Measurements from ENCODE around the gene NADK2.

NADK2 gene

DNA sequence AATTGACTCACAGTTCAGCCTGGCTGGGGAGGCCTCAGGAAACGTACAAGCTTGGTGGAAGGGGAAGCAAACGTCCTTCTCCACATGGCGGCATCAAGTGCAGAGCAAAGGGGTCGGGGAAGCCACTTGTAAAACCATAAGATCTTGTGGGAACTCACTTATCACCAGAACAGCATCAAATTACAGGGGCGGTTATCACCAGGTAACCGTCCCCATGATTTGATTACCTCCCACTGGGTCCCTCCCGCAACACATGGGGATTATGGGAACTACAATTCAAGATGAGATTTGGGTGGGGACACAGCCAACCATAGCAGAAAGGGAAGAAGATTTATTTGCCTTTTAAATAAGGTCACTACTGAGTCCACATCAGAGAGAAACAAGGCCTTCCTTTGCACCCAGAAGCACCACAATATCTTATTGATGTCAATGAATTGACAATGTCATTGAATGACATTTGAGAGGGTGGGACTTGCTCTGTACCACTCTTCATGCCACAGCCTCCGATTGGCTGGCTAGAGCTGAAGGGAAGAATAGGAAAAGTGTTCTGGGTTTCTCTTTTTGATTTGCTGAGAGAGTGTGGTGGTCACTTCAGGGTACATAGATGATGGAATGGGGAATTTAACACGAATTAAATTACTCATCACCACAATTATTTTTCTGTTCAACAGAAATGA lies 78.8 kb downstream of the NADK2 start:
- no peak for DNase-seq (ENCODE audit: low spot score)

DNA sequence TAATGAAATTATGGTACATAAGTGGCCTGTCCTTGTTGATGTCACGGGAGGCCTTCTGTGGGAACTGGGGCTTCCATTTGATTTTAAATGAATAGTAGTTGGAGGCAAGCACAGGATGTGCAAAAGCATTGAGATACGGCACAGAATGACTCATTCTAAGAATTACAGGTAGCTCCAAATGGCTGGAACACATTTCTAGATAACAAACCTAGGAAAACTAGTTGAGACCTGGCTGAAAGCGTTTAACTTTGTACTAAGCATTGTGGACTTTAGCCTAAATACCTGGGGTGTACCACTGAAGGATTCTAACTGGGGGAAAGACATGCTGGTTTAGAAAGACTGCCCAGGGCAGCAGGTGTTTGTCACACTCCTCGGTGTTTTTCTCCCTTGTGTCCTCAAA lies 80.4 kb downstream of the NADK2 start:
- no peak for DNase-seq (ENCODE audit: low spot score)

DNA sequence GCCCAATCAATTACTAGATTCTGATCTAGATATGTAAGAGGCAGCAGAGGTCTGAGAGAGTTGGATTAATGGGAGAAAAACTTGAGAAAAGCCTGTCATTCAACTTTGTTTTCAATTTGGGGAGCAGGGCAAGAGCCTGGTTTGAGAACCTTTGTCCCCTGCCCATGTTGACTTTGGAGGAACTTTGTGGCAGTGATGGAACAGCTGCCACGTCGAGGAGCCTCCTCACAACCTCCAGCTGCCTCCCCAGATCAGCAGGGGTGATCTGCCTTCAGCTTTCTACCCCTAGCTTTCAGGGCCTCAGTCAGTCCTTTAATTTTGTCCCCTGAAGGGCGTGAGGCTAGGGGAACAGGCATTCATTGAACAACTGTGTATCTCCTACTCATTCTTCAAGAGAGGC lies 81.1 kb downstream of the NADK2 start:
- DNase-seq (ENCODE audit: low spot score): no peak

DNA sequence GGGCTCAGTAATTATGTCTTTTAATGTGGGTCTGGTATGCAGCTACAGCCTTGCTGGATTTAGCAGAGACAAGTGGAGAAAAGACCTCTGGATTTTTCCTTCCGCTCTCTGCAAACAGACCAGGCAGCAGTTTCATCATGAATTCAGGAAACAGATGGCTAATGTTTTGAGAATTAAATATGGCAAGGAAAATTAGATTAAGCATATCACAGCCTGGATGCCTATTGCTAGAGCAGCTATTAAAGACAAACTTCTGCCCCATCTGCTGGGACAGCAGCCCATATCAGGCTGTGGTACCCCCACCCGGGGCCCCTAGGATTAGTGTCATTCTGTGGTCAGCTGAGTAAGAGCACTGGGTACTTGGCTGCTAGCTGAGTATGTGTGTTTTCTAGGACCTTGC lies 83.6 kb downstream of the NADK2 start:
- no peak for DNase-seq (ENCODE audit: low spot score)

DNA sequence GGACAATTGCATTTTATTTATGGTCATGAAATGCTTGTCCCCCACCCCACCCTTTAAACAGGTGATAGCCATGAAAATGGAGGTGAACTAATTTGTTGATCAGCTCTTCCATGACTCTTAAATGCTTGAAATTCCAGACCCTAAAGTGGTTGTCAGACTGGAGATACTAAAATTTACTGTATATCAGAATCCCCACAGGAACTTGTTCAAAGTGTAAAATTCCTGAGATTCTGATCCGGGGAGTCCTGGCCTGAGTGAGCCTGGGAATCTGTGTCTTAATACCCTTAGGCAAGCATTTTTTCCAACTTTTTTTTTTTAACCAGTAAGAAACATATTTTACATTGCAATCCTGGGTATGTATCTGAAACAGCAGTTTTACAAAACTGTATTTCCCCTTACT lies 85.1 kb downstream of the NADK2 start:
- DNase-seq (ENCODE audit: low spot score): no peak

DNA sequence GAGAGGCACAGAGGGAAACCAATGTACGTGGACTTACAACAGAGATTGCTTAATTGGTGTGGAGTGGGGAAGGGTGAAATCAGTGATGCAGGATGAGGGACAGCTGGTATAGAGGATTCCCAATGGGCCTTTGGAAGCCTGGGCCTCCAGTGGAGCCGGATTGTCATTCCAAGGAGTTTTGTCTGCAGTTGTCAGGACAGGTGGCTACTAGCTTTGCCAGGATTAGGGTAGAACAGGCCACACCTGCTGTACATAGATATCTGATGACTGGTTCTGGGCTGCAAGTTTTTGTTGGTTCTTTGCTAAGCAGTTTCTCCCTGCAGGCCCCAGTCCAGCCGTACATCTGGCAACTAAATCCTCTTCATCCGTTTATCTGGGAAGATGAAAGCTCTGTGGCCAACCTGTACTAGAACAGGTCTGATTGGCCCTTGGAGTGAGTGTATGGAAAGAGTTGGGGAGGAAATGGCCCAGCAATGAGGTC lies 85.6 kb downstream of the NADK2 start:
- DNase-seq (ENCODE audit: low spot score): no peak

DNA sequence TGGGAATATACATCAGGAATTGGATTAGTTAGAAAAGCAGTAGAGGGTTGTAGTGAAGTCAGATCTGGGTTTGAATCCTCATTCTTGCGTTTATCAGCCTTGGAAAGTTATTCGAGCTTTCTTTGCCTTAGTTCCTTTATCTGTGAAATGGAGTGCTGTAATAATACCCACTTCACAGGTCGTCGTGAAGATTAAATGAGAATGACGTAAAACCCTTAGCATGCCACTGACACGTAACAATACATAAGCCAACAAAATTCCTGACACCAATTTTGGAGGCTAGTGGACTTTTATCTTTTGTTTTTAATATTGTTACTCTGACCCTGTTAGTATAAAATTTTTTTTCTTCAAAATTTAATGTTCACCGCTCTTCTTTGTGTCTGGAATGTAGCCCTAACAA lies 86.4 kb downstream of the NADK2 start:
- DNase-seq (ENCODE audit: low spot score): no peak

DNA sequence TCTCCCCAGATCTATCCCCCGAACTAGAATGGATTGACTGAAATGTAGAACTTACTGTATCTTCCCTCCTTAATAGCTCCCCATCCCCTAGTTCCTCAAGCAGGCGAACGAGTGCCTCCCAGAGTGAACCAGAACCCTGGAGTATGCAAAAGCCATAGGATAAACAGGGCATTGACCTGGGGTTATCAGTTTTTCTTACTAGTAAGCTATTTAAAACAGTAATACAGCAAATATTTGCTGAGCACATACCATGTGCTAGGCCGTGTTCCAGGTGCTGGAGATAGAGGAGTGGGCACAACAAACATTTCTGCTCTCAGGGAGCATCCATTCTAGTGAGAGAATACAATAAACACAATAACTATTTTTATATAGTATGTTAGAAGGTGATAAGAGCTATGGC lies 88.0 kb downstream of the NADK2 start:
- DNase-seq (ENCODE audit: low spot score): no peak

DNA sequence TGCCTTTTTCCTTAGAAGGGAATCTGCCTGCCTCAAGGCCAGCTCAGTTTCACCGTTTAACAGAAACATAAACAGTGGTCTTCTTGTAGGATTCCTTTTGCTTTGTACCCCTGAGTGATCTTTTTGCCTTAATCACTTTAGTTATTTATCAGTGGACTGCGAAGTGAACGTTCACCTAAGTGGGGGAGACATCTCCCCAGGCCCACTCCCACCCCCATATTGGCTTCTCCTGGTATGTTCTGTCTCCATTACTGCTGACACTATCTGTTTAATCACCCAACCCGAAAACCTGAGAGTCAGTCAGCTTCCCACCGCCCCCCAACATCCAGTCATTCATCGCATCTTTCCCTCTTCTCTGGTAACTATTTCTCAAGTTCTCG lies 88.4 kb downstream of the NADK2 start:
- no peak for DNase-seq (ENCODE audit: low spot score)

DNA sequence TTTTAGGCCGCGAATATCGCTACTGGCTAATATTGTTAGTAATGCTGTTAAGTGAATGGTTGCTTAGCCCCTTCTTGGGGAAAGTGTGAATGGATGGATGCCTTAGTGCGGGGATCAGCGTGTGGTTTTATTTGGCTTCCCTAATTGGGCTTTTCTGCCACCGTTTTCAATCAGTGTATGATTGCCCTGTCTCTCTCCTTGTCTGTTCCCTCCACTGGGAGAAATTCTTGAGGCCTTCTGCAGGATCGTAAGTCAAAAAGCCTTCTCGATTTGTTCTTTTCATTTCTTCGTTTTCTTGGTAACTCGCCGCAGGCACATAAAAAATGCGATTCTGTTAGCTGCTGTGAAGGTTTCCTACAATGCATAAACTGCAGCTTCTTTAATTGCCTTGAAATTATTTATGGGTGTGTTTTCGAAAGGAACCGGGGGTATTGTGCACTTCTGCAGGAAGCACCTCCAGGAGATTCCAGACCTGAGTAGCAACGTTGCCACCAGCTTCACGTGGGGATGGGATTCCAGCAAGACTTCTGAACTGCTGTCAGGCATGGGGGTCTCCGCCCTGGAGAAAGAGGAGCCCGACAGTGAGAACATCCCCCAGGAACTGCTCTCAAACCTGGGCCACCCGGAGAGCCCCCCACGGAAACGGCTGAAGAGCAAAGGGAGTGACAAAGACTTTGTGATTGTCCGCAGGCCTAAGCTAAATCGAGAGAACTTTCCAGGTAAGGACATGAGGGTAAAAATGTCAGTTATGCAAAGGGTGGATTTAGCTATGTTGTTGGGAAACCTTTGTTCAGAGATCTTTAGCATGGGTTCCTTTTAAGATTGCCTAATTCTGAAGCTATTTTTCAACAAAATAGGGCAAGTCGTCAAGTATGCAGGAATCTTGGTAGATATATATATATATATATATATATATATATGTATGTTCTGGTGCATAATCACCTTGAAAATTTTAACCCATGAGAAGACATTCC lies 89.1 kb downstream of the NADK2 start:
- DNase-seq (ENCODE audit: low spot score): peak; percentile 6

DNA sequence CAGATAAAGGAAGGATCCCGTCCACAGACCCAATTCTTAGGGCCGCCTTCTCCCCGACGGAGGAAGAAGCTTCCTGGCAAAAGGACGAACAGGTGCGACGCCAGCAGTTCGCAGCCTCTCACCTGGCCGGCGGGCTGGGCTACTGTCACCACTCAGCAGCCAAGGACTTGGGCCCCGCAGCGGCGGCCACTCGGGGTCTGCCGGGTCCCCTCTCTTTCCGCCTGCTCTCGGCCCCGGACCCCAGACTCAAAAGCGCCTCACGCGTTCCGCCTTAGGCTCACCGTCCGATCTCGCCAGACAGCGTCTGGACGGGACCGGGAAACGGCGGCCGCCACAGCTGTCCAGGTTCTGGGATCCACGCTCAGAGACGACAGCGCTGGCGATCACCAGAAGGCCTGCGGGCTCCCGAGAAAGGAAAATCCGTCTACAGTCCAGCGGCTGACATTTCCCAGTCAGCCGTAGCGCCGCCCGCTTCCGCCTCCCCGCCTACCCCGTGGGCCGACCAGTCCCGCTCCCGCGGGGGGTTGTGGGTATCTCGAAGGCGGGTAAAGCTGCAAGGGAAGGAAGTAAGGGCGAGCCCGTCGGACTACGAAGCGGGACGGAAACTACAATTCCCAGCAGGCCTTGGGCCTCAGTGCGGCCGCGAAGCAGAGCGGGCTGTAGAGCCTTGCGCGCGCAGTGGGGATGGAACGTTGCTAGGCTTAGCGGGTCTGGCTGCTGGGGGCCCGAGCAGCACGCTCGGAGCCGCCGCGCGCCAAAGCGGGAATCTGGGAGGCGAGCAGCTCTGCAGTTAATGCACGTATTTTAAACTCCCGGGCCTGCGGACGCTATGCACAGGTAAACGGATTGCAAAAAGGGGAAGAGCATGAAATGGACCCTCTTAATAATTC lies 90.0 kb downstream of the NADK2 start, which contains the start of the genes LMBRD2 and SKP2:
TSS of gene LMBRD2 (minus strand) at position 454 of the 890 bp plus-strand sequence. CDS start 8,538 bp downstream, outside the sequence.
TSS of gene SKP2 (plus strand) at position 678 of the 890 bp plus-strand sequence. CDS start at position 830, 152 bp downstream.
- peak; percentile 97 for DNase-seq (ENCODE audit: low spot score)

DNA sequence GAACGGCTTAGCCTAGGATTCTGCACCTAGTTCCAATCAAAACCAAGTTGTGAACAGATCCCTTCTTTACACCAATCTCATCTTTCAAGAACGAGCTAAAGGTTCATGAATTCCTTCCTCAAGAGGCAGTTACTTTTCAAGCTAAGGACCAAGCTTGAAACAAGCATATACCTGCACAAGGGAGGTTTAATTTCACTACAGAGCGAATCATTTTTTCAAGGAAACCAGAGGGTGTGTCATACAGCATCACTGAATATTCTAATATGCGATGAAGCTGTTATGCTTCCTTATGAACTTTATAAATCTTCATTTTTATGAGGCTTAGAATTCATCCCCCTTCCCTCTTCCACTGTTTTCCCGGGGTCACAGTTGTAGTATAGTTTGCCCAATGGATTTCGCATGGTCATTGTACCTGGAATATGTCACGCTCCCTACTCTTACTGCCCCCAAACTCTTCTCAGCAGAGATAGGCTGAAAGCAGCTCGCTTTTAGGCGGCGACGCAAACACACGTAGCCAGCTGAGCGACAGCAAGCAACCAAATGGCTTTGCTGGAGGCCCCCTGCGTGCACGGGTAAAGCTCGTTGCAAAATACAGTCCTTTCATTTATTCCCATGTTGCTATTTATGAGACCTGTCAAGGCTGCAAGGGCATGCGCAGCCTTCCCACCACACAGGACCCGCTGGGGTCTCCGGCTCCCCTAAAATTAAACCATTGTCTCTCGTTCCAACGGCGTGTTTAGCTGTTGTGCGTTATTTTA lies 90.9 kb downstream of the NADK2 start:
- peak; percentile 56 for DNase-seq (ENCODE audit: low spot score)

DNA sequence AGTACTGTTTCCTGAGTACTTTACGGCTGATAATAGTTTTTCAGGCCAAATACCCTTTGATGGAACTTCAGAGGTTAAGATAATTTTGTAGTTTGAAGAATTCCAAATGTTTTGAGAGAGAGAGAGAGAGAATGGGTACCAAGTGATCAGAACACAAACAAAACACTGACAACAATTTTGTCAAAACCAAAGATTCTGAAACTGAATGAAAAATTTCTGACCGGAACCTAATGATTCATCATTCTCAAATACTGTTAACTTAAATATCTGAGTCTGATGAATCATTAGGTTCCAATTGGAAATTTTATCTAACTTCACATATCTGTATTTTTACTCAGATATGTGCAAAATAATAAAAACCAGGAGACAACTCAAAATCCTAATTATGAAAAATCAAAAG lies 94.0 kb downstream of the NADK2 start:
- no peak for DNase-seq (ENCODE audit: low spot score)

DNA sequence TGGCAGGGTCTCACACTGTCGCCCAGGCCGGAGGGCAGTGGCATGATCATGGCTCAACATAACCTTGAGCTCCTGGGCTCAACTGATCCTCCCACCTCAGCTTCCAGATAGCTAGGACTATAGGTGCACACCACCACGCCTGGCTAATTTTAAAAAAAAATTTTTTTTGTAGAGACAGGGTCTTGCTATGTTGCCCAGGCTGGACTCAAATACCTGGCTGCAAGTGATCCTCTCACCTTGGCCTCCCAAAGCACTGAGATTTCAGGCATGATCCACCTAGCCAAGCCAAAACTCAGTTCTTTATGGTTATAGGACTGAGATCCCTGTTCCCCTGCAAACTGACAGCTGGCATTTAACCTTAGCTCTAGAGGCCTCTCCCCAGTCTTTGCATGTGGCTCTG lies 95.3 kb downstream of the NADK2 start:
- DNase-seq (ENCODE audit: low spot score): no peak

DNA sequence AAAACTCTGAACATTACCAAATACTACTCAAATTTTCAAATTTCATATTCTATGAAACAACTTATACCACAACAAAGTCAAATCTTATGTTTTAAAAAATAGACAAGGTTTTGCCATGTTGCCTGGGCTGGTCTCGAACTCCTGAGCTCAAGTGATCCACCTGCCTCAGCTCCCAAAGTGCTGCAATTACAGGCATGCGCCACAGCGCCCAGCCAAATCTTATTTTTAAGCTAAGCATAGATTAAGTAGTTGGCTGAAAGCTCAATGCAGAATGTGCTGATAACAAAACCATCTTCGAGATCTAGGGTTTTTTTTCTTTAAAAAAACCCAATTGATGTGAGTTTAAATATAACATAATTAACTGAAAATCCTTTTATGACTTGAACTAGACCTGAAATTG lies 96.4 kb downstream of the NADK2 start:
- no peak for DNase-seq (ENCODE audit: low spot score)

Measured in hematopoietic multipotent progenitor cell treated with erythropoietin and hydrocortisone succinate and interleukin-3 and kit ligand, for 15 days (in vitro differentiated cells).